ENCODE measurements around the gene ST6GALNAC5. TPM values are rescaled to one million over a fixed set of nuclear protein-coding genes. Genes with fewer than 3 reads are reported as not detected.

ST6GALNAC5 gene
- polyA plus RNA-seq, 1 donor from 2014 or later: not detected

- Mint-ChIP-seq H3K9me3 (peaks cover 0 to 4% (median 2%) of the 10 kb centered on the region in 3 donors), H3K4me3 (no peak overlapping the region)
These were observed 122.7 kb downstream of the ST6GALNAC5 start for GRCh38 chr1:76989976-76990375.

GRCh38 chr1:76993036-76993435, 125.8 kb downstream of the ST6GALNAC5 start:
- Mint-ChIP-seq H3K27me3 (peaks cover 3% of the 10 kb centered on the region), H3K4me3 (no peak overlapping the region), H3K36me3 (peaks cover 1% of the 10 kb centered on the region), H3K9me3 (no peaks in the 10 kb centered on the region), H3K27ac (no peak overlapping the region), H3K4me1 (no peaks in the 10 kb centered on the region)

More at GRCh38 chr1:76989976-76990375, 122.7 kb downstream of the ST6GALNAC5 start:
- Mint-ChIP-seq H3K27ac (no peak overlapping the region), H3K4me1 (peaks cover 0 to 2% (median 0%) of the 10 kb centered on the region in 3 donors), H3K36me3 (no peaks in the 10 kb centered on the region), H3K27me3 (peaks cover 3% of the 10 kb centered on the region)

- H3K4me3 Mint-ChIP-seq: no peak overlapping the region
- H3K4me1 Mint-ChIP-seq: no peaks in the 10 kb centered on the region
- peaks cover 1% of the 10 kb centered on the region for H3K27me3 Mint-ChIP-seq
- no peak overlapping the region for H3K27ac Mint-ChIP-seq
- peaks cover 1% of the 10 kb centered on the region for H3K36me3 Mint-ChIP-seq
- H3K9me3 Mint-ChIP-seq: no peaks in the 10 kb centered on the region
These were observed 131.4 kb downstream of the ST6GALNAC5 start for GRCh38 chr1:76998582-76999223.

GRCh38 chr1:77007675-77008074, 140.4 kb downstream of the ST6GALNAC5 start:
- Mint-ChIP-seq H3K27me3 (peaks cover 2% of the 10 kb centered on the region), H3K27ac (no peak overlapping the region), H3K4me1 (peaks cover 0 to 1% (median 0%) of the 10 kb centered on the region in 3 donors), H3K9me3 (no peaks in the 10 kb centered on the region), H3K36me3 (no peaks in the 10 kb centered on the region), H3K4me3 (no peak overlapping the region)

- H3K4me3 Mint-ChIP-seq: no peak overlapping the region
- no peaks in the 10 kb centered on the region for H3K36me3 Mint-ChIP-seq
- H3K9me3 Mint-ChIP-seq: no peaks in the 10 kb centered on the region
- peaks cover 2% of the 10 kb centered on the region for H3K27me3 Mint-ChIP-seq
- peaks cover 0 to 1% (median 0%) of the 10 kb centered on the region in 3 donors for H3K4me1 Mint-ChIP-seq
- no peak overlapping the region for H3K27ac Mint-ChIP-seq
These were observed 143.7 kb downstream of the ST6GALNAC5 start for GRCh38 chr1:77010937-77011336.

GRCh38 chr1:77012066-77012465, 144.8 kb downstream of the ST6GALNAC5 start:
- no peak overlapping the region for H3K4me3 Mint-ChIP-seq
- no peaks in the 10 kb centered on the region for H3K36me3 Mint-ChIP-seq
- peaks cover 0 to under 1% (median 0%) of the 10 kb centered on the region in 3 donors for H3K4me1 Mint-ChIP-seq
- no peak overlapping the region for H3K27ac Mint-ChIP-seq
- H3K27me3 Mint-ChIP-seq: peaks cover 2% of the 10 kb centered on the region
- no peaks in the 10 kb centered on the region for H3K9me3 Mint-ChIP-seq

- Mint-ChIP-seq H3K9me3 (no peaks in the 10 kb centered on the region), H3K36me3 (no peaks in the 10 kb centered on the region), H3K4me1 (no peaks in the 10 kb centered on the region), H3K4me3 (no peak overlapping the region), H3K27me3 (no peaks in the 10 kb centered on the region), H3K27ac (no peak overlapping the region)
These were observed 147.0 kb downstream of the ST6GALNAC5 start for GRCh38 chr1:77014073-77014788.

GRCh38 chr1:77015748-77016341, 148.6 kb downstream of the ST6GALNAC5 start:
- Mint-ChIP-seq H3K36me3 (no peaks in the 10 kb centered on the region), H3K27me3 (no peaks in the 10 kb centered on the region), H3K4me1 (no peaks in the 10 kb centered on the region), H3K9me3 (no peaks in the 10 kb centered on the region), H3K4me3 (no peak overlapping the region), H3K27ac (no peak overlapping the region)

- no peak overlapping the region for H3K27ac Mint-ChIP-seq
- no peaks in the 10 kb centered on the region for H3K9me3 Mint-ChIP-seq
- no peaks in the 10 kb centered on the region for H3K27me3 Mint-ChIP-seq
- H3K36me3 Mint-ChIP-seq: no peaks in the 10 kb centered on the region
- H3K4me3 Mint-ChIP-seq: no peak overlapping the region
- H3K4me1 Mint-ChIP-seq: no peaks in the 10 kb centered on the region
These were observed 149.2 kb downstream of the ST6GALNAC5 start for GRCh38 chr1:77016386-77016985.

GRCh38 chr1:77018311-77018710, 151.0 kb downstream of the ST6GALNAC5 start:
- Mint-ChIP-seq H3K36me3 (no peaks in the 10 kb centered on the region), H3K4me1 (no peaks in the 10 kb centered on the region), H3K4me3 (no peak overlapping the region), H3K27me3 (no peaks in the 10 kb centered on the region), H3K27ac (no peak overlapping the region), H3K9me3 (no peaks in the 10 kb centered on the region)

GRCh38 chr1:77018761-77019160, 151.5 kb downstream of the ST6GALNAC5 start:
- Mint-ChIP-seq H3K27me3 (no peaks in the 10 kb centered on the region), H3K27ac (no peak overlapping the region), H3K9me3 (no peaks in the 10 kb centered on the region), H3K36me3 (no peaks in the 10 kb centered on the region), H3K4me1 (no peaks in the 10 kb centered on the region), H3K4me3 (no peak overlapping the region)

- Mint-ChIP-seq H3K36me3 (no peaks in the 10 kb centered on the region), H3K27ac (no peak overlapping the region), H3K9me3 (no peaks in the 10 kb centered on the region), H3K4me1 (no peaks in the 10 kb centered on the region), H3K27me3 (no peaks in the 10 kb centered on the region), H3K4me3 (no peak overlapping the region)
These were observed 154.5 kb downstream of the ST6GALNAC5 start for GRCh38 chr1:77021732-77022131.

GRCh38 chr1:77024500-77024899, 157.2 kb downstream of the ST6GALNAC5 start:
- H3K27ac Mint-ChIP-seq: no peak overlapping the region
- no peaks in the 10 kb centered on the region for H3K27me3 Mint-ChIP-seq
- H3K4me1 Mint-ChIP-seq: no peaks in the 10 kb centered on the region
- no peaks in the 10 kb centered on the region for H3K36me3 Mint-ChIP-seq
- H3K4me3 Mint-ChIP-seq: no peak overlapping the region
- H3K9me3 Mint-ChIP-seq: no peaks in the 10 kb centered on the region

GRCh38 chr1:77025599-77025998, 158.3 kb downstream of the ST6GALNAC5 start:
- Mint-ChIP-seq H3K36me3 (no peaks in the 10 kb centered on the region), H3K4me1 (no peaks in the 10 kb centered on the region), H3K4me3 (no peak overlapping the region), H3K27ac (no peak overlapping the region), H3K9me3 (no peaks in the 10 kb centered on the region), H3K27me3 (no peaks in the 10 kb centered on the region)

GRCh38 chr1:77026135-77026534, 158.9 kb downstream of the ST6GALNAC5 start:
- Mint-ChIP-seq H3K27me3 (no peaks in the 10 kb centered on the region), H3K9me3 (no peaks in the 10 kb centered on the region), H3K27ac (no peak overlapping the region), H3K4me1 (no peaks in the 10 kb centered on the region), H3K36me3 (no peaks in the 10 kb centered on the region), H3K4me3 (no peak overlapping the region)
